ENCODE measurements around the gene ATP8A2.

DNA sequence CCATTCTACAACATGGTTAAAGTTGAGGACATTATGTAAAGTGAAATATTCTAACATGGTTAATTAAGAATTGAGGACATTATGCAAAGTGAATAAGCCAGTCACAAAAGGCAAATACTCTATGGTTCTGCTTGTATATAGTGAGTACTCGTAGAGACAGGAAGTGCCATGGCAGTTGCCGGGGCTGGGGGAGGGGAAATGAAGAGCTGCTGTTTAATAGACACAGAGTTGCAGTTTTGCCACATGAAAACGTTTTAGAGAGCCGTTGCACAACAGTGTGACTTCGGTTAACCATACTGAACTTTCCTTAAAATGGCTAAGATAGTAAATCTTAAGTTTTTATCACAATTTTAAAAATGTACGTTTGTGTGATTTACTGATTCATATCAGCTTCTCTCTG, 503.1 kb downstream of the ATP8A2 start:
- TF ChIP-seq, protein P1, sequence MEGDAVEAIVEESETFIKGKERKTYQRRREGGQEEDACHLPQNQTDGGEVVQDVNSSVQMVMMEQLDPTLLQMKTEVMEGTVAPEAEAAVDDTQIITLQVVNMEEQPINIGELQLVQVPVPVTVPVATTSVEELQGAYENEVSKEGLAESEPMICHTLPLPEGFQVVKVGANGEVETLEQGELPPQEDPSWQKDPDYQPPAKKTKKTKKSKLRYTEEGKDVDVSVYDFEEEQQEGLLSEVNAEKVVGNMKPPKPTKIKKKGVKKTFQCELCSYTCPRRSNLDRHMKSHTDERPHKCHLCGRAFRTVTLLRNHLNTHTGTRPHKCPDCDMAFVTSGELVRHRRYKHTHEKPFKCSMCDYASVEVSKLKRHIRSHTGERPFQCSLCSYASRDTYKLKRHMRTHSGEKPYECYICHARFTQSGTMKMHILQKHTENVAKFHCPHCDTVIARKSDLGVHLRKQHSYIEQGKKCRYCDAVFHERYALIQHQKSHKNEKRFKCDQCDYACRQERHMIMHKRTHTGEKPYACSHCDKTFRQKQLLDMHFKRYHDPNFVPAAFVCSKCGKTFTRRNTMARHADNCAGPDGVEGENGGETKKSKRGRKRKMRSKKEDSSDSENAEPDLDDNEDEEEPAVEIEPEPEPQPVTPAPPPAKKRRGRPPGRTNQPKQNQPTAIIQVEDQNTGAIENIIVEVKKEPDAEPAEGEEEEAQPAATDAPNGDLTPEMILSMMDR (IDR thresholded peaks at IDR 0.05; ENCODE audit: low read length) = no peak
- TF ChIP-seq EZH2 (optimal IDR thresholded peaks at IDR 0.05; ENCODE audit: low read depth, low read length) (no peak), EZH2phosphoT487 (IDR thresholded peaks at IDR 0.05; ENCODE audit: low read length) (no peak)

Data from MM.1S (cell line).